Left renal cortex interstitium (tissue), 4 donors: Measurements from ENCODE around the gene DACT3. TPM values are rescaled to one million over a fixed set of nuclear protein-coding genes. Genes with fewer than 3 reads are reported as not detected.

ENCODE experiments used
- DNase-seq, 4 donors: peaks; one replicate each; pipeline ENCODE4 v3.0.0-alpha.2; 2013; ENCODE audit warnings: low read depth in 4 of 4, low spot score in 2 of 4, missing footprints in 1 of 4
- polyA plus RNA-seq, 4 donors: library from polyadenylated mRNA; unstranded; fragments of 120-200 nt; gene quantifications; one replicate each; pipeline ENCODE4 v1.2.1, GENCODE V29; 2013; ENCODE audit not compliant: insufficient read length in 4 of 4

The DACT3 gene
- polyA plus RNA-seq, 4 donors, result 24.0 to 33.8 (median 30.0) TPM

- no peak for DNase-seq
These were observed 9.8 kb upstream of the DACT3 start for GRCh38 chr19:46670813-46671212.

- DNase-seq, result no peak
These were observed 7.7 kb upstream of the DACT3 start for GRCh38 chr19:46668662-46669061.

GRCh38 chr19:46665072-46665471, 4.1 kb upstream of the DACT3 start:
- DNase-seq, result no peak

GRCh38 chr19:46661735-46662592, 982 bp upstream of the DACT3 start:
- DNase-seq, result peak in 3 of 4 donors; percentile 57 to 76 (median 71)

- peak in 1 of 4 donors; percentile 25 for DNase-seq
These were observed 397 bp downstream of the DACT3 start for GRCh38 chr19:46660551-46661019.

GRCh38 chr19:46660008-46660517, 919 bp downstream of the DACT3 start:
- peak in 3 of 4 donors; percentile 41 to 66 (median 42) for DNase-seq

GRCh38 chr19:46659151-46660007, 1.6 kb downstream of the DACT3 start:
- DNase-seq, result peak in 3 of 4 donors; percentile 50 to 62 (median 53)

- DNase-seq, result no peak
These were observed 4.4 kb downstream of the DACT3 start for GRCh38 chr19:46656541-46656940.

- no peak for DNase-seq
These were observed 6.3 kb downstream of the DACT3 start for GRCh38 chr19:46654621-46655152.

GRCh38 chr19:46650445-46650844, 10.5 kb downstream of the DACT3 start:
- DNase-seq, result no peak

- DNase-seq, result no peak
These were observed 11.7 kb downstream of the DACT3 start for GRCh38 chr19:46648961-46649960.

- DNase-seq, result no peak
These were observed 12.7 kb downstream of the DACT3 start for GRCh38 chr19:46648060-46648960.

- no peak for DNase-seq
These were observed 14.6 kb downstream of the DACT3 start for GRCh38 chr19:46646402-46646801.

GRCh38 chr19:46644720-46645119, 16.3 kb downstream of the DACT3 start:
- no peak for DNase-seq

GRCh38 chr19:46640656-46641055, 20.3 kb downstream of the DACT3 start:
- no peak for DNase-seq

- peak in 1 of 4 donors; percentile 83 for DNase-seq
These were observed 21.4 kb downstream of the DACT3 start for GRCh38 chr19:46639358-46640182.

- no peak for DNase-seq
These were observed 23.8 kb downstream of the DACT3 start for GRCh38 chr19:46637224-46637623.
